AG09309 (cell line): Measurements from ENCODE around the gene ENTPD7.
"Not testable (repeated sequence)": the region's sequence is repeated elsewhere in the genome, so short reads cannot be mapped to it uniquely, and the experiment has no call there.

Experiments
- DNase-seq: peaks from one replicate; pipeline ENCODE4 v3.0.0-alpha.2; 2010; ENCODE audit warnings: low read depth
- H3K4me3 ChIP-seq: 2 replicates; pipeline ENCODE4 v1.5.1; 2011; ENCODE audit warnings: mild to moderate bottlenecking, low read depth, low read length, moderate library complexity; ENCODE audit not compliant: control insufficient read depth
- TF ChIP-seq, protein P1 (sequence below): IDR thresholded peaks from 2 replicates; pipeline ENCODE4 v1.5.1; 2011; ENCODE audit warnings: mild to moderate bottlenecking, low read depth, low read length, inconsistent platforms; ENCODE audit not compliant: insufficient read depth, control insufficient read depth; ENCODE audit errors: missing control alignments

Gene ENTPD7

GRCh38 chr10:99619090-99619800 is 40.1 kb upstream of the ENTPD7 start:
- H3K4me3 ChIP-seq = peak overlapping the region; percentile 97
- TF ChIP-seq, protein P1, sequence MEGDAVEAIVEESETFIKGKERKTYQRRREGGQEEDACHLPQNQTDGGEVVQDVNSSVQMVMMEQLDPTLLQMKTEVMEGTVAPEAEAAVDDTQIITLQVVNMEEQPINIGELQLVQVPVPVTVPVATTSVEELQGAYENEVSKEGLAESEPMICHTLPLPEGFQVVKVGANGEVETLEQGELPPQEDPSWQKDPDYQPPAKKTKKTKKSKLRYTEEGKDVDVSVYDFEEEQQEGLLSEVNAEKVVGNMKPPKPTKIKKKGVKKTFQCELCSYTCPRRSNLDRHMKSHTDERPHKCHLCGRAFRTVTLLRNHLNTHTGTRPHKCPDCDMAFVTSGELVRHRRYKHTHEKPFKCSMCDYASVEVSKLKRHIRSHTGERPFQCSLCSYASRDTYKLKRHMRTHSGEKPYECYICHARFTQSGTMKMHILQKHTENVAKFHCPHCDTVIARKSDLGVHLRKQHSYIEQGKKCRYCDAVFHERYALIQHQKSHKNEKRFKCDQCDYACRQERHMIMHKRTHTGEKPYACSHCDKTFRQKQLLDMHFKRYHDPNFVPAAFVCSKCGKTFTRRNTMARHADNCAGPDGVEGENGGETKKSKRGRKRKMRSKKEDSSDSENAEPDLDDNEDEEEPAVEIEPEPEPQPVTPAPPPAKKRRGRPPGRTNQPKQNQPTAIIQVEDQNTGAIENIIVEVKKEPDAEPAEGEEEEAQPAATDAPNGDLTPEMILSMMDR = no peak
- DNase-seq = no peak

DNA sequence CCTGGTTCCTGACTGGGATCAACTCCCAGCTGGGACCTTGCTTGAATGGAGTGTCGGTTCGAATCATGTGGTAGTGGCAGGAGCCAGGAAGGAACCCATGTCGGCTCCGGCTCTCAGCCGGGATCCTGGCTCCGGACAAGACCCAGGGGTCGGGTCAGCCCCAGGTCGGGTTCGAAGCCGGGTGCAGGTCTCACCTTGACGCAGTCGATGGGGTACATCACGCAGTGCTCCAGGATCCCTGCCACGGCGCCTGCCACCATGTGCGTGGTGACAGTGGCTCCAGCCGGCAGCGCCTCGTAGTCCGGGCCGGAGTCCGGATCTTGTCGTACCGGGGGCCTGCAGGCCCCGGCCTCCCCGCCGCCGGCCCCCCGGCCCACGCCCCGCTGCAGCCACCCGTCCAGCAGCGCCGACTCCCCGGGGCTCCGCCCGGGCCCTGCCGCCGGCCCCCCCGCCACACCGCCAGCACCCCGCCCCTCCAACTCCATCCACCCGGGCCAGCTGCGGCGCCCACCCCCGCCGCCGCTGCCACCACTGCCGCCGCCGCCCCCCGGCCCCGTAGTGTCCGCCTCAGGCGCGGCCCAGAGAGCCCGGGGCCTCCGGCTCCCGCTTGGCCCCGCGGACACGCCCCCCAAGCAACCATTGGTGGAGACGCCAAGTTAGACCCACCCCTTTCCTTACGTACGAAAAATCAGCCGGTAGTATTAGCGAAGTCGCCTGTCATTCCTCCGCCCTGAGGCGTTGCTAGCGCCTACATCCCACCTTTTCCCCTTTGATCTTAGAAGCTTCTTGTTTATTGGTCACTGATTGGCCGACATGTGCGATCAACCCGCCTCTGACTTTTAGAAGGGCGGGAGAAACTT is 39.2 kb upstream of the ENTPD7 start, which contains the start of gene SLC25A28:
Gene SLC25A28, minus strand, starts transcription at position 589 of the 860 bp plus-strand sequence. Its CDS starts 104 bp downstream, at position 485.
- TF ChIP-seq, protein P1 = no peak
- H3K4me3 ChIP-seq = peak within 1 kb of the TSS; percentile 97
- DNase-seq = peak; percentile 100

GRCh38 chr10:99620711-99621453 is 38.4 kb upstream of the ENTPD7 start:
- peak; percentile 78 for DNase-seq
- TF ChIP-seq, protein P1 = no peak
- H3K4me3 ChIP-seq = peak overlapping the region; percentile 76

- peak overlapping the region; percentile 76 for H3K4me3 ChIP-seq
- TF ChIP-seq, protein P1 = no peak
- peak; percentile 52 for DNase-seq
Observed at GRCh38 chr10:99621454-99622251, 37.7 kb upstream of the ENTPD7 start.

DNA sequence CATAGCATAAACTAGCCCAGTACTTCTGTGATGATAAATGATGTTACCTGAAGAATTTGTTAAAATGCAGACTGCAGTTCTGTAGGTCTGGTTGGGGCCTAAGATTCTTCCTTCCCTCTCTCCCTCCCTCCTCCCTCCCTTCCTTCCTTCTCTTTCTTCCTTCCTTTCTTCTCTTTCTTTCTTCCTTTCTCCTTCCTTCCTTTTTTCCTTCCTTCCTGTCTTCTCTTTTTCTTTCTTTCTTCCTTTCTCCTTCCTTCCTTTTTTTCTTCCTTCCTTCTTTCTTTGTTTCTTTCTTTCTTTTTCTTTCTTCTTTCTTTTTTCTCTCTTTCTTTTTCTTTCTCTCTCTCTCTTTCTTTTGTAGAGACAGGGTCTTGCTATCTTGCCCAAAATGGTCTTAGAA is 35.4 kb upstream of the ENTPD7 start:
- DNase-seq = no peak
- TF ChIP-seq, protein P1 = no peak
- no peak overlapping the region for H3K4me3 ChIP-seq

- not testable (repeated sequence) for DNase-seq
Observed at GRCh38 chr10:99625124-99625523, 34.2 kb upstream of the ENTPD7 start.

More at GRCh38 chr10:99625124-99625523, 34.2 kb upstream of the ENTPD7 start:
- H3K4me3 ChIP-seq = not testable (repeated sequence)
